MCF 10A (cell line): Measurements from ENCODE around the gene MRPS30. TPM values are rescaled to one million over a fixed set of nuclear protein-coding genes. Genes with fewer than 3 reads are reported as not detected.

Experiments used
- BruUV-seq: library from RNA; stranded (reverse); fragments of 400-500 nt; replicated peaks from 2 replicates; lab custom pipeline; 2021; lab: Mats Ljungman, UMichigan
- CTCF ChIA-PET: fragments of 300-600 bp; sonication (Branson Sonifier 250); formaldehyde crosslinking; extraction: SDS; loops from one replicate; lab custom pipeline; 2021; ENCODE audit warnings: antibody characterized with exemption, inconsistent platforms; lab: Yijun Ruan, JAX
- POLR2A ChIA-PET: fragments of 300-600, 350-650 bp; sonication (Branson Sonifier 250); formaldehyde crosslinking; extraction: SDS; loops from one replicate; lab custom pipeline; 2020; ENCODE audit warnings: antibody characterized with exemption, inconsistent platforms; lab: Yijun Ruan, JAX
- DNase-seq: peaks from one replicate; pipeline ENCODE4 v3.0.0-alpha.2; 2018; ENCODE audit not compliant: unreplicated experiment
- H3K27ac Mint-ChIP-seq: one replicate; pipeline ENCODE4 v1.8.0; 2022; ENCODE audit warnings: mild to moderate bottlenecking, low read depth, mixed read lengths; ENCODE audit not compliant: unreplicated experiment
- H3K27me3 Mint-ChIP-seq: one replicate; pipeline ENCODE4 v1.8.0; 2022; ENCODE audit warnings: mixed read lengths; ENCODE audit not compliant: insufficient read depth, unreplicated experiment
- H3K36me3 Mint-ChIP-seq: one replicate; pipeline ENCODE4 v1.8.0; 2022; ENCODE audit warnings: mild to moderate bottlenecking, moderate library complexity, mixed read lengths; ENCODE audit not compliant: insufficient read depth, unreplicated experiment
- H3K4me1 Mint-ChIP-seq: one replicate; pipeline ENCODE4 v1.8.0; 2022; ENCODE audit warnings: mixed read lengths; ENCODE audit not compliant: insufficient read depth, unreplicated experiment
- H3K4me3 Mint-ChIP-seq: one replicate; pipeline ENCODE4 v1.8.0; 2022; ENCODE audit warnings: mild to moderate bottlenecking, moderate library complexity, mixed read lengths; ENCODE audit not compliant: unreplicated experiment
- H3K9me3 Mint-ChIP-seq: one replicate; pipeline ENCODE4 v1.8.0; 2022; ENCODE audit warnings: mixed read lengths; ENCODE audit not compliant: unreplicated experiment
- CTCF ChIP-seq: fragments of 200-600 bp; IDR thresholded peaks from one replicate; pipeline ENCODE4 v1.8.0; 2022; ENCODE audit warnings: antibody characterized with exemption, mild to moderate bottlenecking; ENCODE audit not compliant: unreplicated experiment
- intact Hi-C: fragments of 100-400 bp; cut with micrococcal nuclease; formaldehyde crosslinking; loops from 2 replicates; pipeline ENCODE4 v1.14.1; 2022
- total RNA-seq: library from RNA; stranded (reverse); gene quantifications from 2 replicates; pipeline ENCODE4 v1.2.3, GENCODE V29; 2022

The MRPS30 gene
- total RNA-seq, 1 experiment from 2014 or later = 63.2 TPM

GRCh38 chr5:44806608-44807007 is 2.1 kb upstream of the MRPS30 start:
- POLR2A ChIA-PET = interaction anchor here (0.9 to 1.1 kb wide), 2 partner anchors 19 to 260 kb away, joined by 3 read pairs; no protein-coding TSS in a partner anchor
- no peaks in the 10 kb centered on the region for H3K27me3 Mint-ChIP-seq
- H3K36me3 Mint-ChIP-seq = peaks cover 15% of the 10 kb centered on the region
- peaks cover 27% of the 10 kb centered on the region for H3K4me1 Mint-ChIP-seq
- H3K9me3 Mint-ChIP-seq = no peaks in the 10 kb centered on the region
- H3K4me3 Mint-ChIP-seq = no peak overlapping the region
- no TSS peak for BruUV-seq
- no peak for DNase-seq
- H3K27ac Mint-ChIP-seq = peak overlapping the region; percentile 36
- TF ChIP-seq CTCF = no peak
- CTCF ChIA-PET = interaction anchor here (0.7 to 1.0 kb wide), 2 partner anchors 9 to 24 kb away, joined by 3 read pairs; no protein-coding TSS in a partner anchor
- intact Hi-C loops = no loop called here

GRCh38 chr5:44807269-44807668 is 1.5 kb upstream of the MRPS30 start:
- POLR2A ChIA-PET = interaction anchor here (0.5 to 1.1 kb wide), 6 partner anchors 10 to 261 kb away, joined by 3 to 4 read pairs (median 3); no protein-coding TSS in a partner anchor
- no TSS peak for BruUV-seq
- no peaks in the 10 kb centered on the region for H3K27me3 Mint-ChIP-seq
- peaks cover 22% of the 10 kb centered on the region for H3K36me3 Mint-ChIP-seq
- TF ChIP-seq CTCF = no peak
- CTCF ChIA-PET = interaction anchor here (0.7 to 1.0 kb wide), 3 partner anchors 8 to 809 kb away, joined by 3 read pairs; no protein-coding TSS in a partner anchor
- peak overlapping the region; percentile 36 for H3K27ac Mint-ChIP-seq
- DNase-seq = peak; percentile 38
- H3K9me3 Mint-ChIP-seq = no peaks in the 10 kb centered on the region
- H3K4me3 Mint-ChIP-seq = peak overlapping the region; percentile 35
- intact Hi-C loops = no loop called here
- H3K4me1 Mint-ChIP-seq = peaks cover 27% of the 10 kb centered on the region

GRCh38 chr5:44809215-44809955 is 638 bp downstream of the MRPS30 start:
- peak overlapping the region; percentile 95 for H3K27ac Mint-ChIP-seq
- H3K27me3 Mint-ChIP-seq = no peaks in the 10 kb centered on the region
- peak overlapping the region; percentile 97 for H3K4me3 Mint-ChIP-seq
- peaks cover 42% of the 10 kb centered on the region for H3K36me3 Mint-ChIP-seq
- no peaks in the 10 kb centered on the region for H3K9me3 Mint-ChIP-seq
- POLR2A ChIA-PET = interaction anchor here (0.6 to 2.1 kb wide), 15 partner anchors 9 to 567 kb away, joined by 3 to 12 read pairs (median 4); no protein-coding TSS in a partner anchor
- DNase-seq = peak; percentile 64
- no TSS peak for BruUV-seq
- CTCF ChIA-PET = interaction anchor here (0.5 to 1.2 kb wide), 6 partner anchors 34 to 1158 kb away, joined by 3 to 4 read pairs (median 3); no protein-coding TSS in a partner anchor
- peaks cover 37% of the 10 kb centered on the region for H3K4me1 Mint-ChIP-seq
- intact Hi-C loops = no loop called here
- TF ChIP-seq CTCF = no peak

- H3K27ac Mint-ChIP-seq = peak overlapping the region; percentile 95
- peak; percentile 1 for DNase-seq
- no peak for TF ChIP-seq CTCF
- peak overlapping the region; percentile 97 for H3K4me3 Mint-ChIP-seq
- peaks cover 48% of the 10 kb centered on the region for H3K36me3 Mint-ChIP-seq
- ChIA-PET CTCF (interaction anchor here (0.5 to 1.2 kb wide), 4 partner anchors 50 to 752 kb away, joined by 3 to 4 read pairs (median 3); no protein-coding TSS in a partner anchor), POLR2A (interaction anchor here (0.6 to 2.1 kb wide), 12 partner anchors 8 to 567 kb away, joined by 3 to 12 read pairs (median 4); no protein-coding TSS in a partner anchor)
- H3K9me3 Mint-ChIP-seq = no peaks in the 10 kb centered on the region
- BruUV-seq = TSS peak; percentile 31
- intact Hi-C loops = no loop called here
- H3K27me3 Mint-ChIP-seq = no peaks in the 10 kb centered on the region
- H3K4me1 Mint-ChIP-seq = peaks cover 40% of the 10 kb centered on the region
These were observed 1.2 kb downstream of the MRPS30 start for GRCh38 chr5:44809956-44810420.
